ENCODE measurements around the gene ABCB6. TPM values are rescaled to one million over a fixed set of nuclear protein-coding genes. Genes with fewer than 3 reads are reported as not detected.

Gene ABCB6
- total RNA-seq, 2 experiments from 2014 or later, result 6.4 to 10.2 TPM

DNA sequence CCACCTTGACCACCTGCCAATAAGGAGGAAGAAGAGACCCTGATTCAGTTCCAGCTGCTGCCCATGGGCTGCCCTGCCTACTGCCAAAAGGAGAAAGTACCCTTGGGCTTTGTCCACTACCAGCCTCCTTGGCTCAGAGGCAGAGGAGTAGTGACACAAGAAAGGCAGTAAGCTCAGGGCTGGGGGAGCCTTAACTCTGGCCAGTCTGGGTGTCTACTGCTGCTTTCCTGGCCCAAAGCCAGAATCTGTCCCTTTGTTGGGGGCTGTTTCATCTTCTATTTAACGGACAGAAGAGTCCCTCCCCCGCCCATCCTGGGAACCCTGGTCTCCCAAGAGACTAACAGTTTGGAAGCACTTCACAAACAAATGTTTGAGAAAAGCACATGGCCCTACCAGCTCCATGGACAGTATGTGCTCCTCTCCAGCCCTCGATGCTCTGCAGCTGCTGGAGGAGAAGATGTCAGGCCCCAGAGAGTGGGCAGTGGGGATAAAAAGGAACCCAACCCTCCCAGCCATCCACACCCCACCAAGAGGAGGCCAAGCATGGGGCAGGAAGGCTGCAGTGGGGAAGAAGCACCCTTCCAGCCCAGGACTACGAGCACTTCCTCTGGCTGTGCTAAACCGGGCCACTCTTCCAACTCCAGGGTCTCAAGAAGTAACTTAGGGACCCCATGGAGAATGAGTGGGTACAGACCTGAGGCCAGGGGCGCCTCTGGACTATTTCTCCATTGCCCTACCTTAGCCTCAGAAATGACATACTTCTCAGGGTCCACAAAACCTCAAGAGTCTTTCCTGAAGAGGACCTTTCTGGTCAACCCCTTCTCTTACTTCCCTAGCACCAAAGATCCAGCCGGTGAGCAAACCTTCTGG, 9.5 kb upstream of the ABCB6 start:
- Histone ChIP-seq H3K36me3 (ENCODE audit: insufficient read depth, low read length) (peaks cover 51% of the 10 kb centered on the region), H3K9me2 (ENCODE audit: insufficient read depth, low read length) (no peaks in the 10 kb centered on the region), H3K27ac (ENCODE audit: low read depth, low read length, poor library complexity, severe bottlenecking) (no peak overlapping the region), H3K4me1 (ENCODE audit: insufficient read depth, low read length, poor library complexity, severe bottlenecking) (peaks cover 16% of the 10 kb centered on the region), H3K79me2 (ENCODE audit: insufficient read depth, low read depth, low read length) (peaks cover 19% of the 10 kb centered on the region; the same call in 1 of the 2 replicates), H3K9me3 (ENCODE audit: low read length) (no peaks in the 10 kb centered on the region), H3K4me3 (ENCODE audit: low read depth, low read length, poor library complexity, severe bottlenecking) (peak overlapping the region; percentile 87), H3K4me2 (ENCODE audit: low read length) (peak overlapping the region; percentile 99), H4K20me1 (ENCODE audit: insufficient read depth, low read length) (no peaks in the 10 kb centered on the region), H2AFZ (ENCODE audit: low read length) (peak overlapping the region; percentile 32; the same call in 1 of the 2 replicates)
- no peak for TF ChIP-seq CTCF (conservative IDR thresholded peaks at IDR 0.05; ENCODE audit: low read length)
- TF ChIP-seq EZH2phosphoT487 (IDR thresholded peaks at IDR 0.05; ENCODE audit: borderline replicate concordance, low read depth, low read length), result no peak
- ChIA-PET POLR2A (interaction anchor here (0.8 to 6.0 kb wide), 5 partner anchors 20 to 67 kb away, joined by 3 to 28 read pairs (median 3); partner anchors contain the start of gene ZFAND2B), CTCF (ENCODE audit: unreplicated experiment) (interaction anchor here (0.6 kb wide), 1 partner anchor 373 kb away, joined by 3 read pairs; no protein-coding TSS in a partner anchor)
- BruUV-seq (replicated peaks), result no TSS peak
- no peak for DNase-seq (ENCODE audit: low spot score)
- intact Hi-C loops (cut with micrococcal nuclease; ENCODE audit: unreplicated experiment), result no loop called here

GRCh38 chr2:219225350-219225749, 6.6 kb upstream of the ABCB6 start:
- peaks cover 8% of the 10 kb centered on the region for H3K4me1 ChIP-seq (ENCODE audit: insufficient read depth, low read length, poor library complexity, severe bottlenecking)
- no peak overlapping the region for H3K27ac ChIP-seq (ENCODE audit: low read depth, low read length, poor library complexity, severe bottlenecking)
- no peak for DNase-seq (ENCODE audit: low spot score)
- TF ChIP-seq CTCF (conservative IDR thresholded peaks at IDR 0.05; ENCODE audit: low read length) (no peak), EZH2phosphoT487 (IDR thresholded peaks at IDR 0.05; ENCODE audit: borderline replicate concordance, low read depth, low read length) (no peak)
- ChIA-PET POLR2A (no interaction called here), CTCF (ENCODE audit: unreplicated experiment) (no interaction called here)
- no TSS peak for BruUV-seq (replicated peaks)
- intact Hi-C loops (cut with micrococcal nuclease; ENCODE audit: unreplicated experiment), result no loop called here
- H3K4me2 ChIP-seq (ENCODE audit: low read length), result no peak overlapping the region
- H3K4me3 ChIP-seq (ENCODE audit: low read depth, low read length, poor library complexity, severe bottlenecking), result no peak overlapping the region
- H3K9me2 ChIP-seq (ENCODE audit: insufficient read depth, low read length), result no peaks in the 10 kb centered on the region
- H2AFZ ChIP-seq (ENCODE audit: low read length), result no peak overlapping the region
- no peaks in the 10 kb centered on the region for H3K9me3 ChIP-seq (ENCODE audit: low read length)
- H4K20me1 ChIP-seq (ENCODE audit: insufficient read depth, low read length), result no peaks in the 10 kb centered on the region
- H3K79me2 ChIP-seq (ENCODE audit: insufficient read depth, low read depth, low read length), result no peaks in the 10 kb centered on the region; the same call in 1 of the 2 replicates
- peaks cover 58% of the 10 kb centered on the region for H3K36me3 ChIP-seq (ENCODE audit: insufficient read depth, low read length)

All from OCI-LY7 (cell line).